ENCODE results near the gene SMPD4. TPM values are rescaled to one million over a fixed set of nuclear protein-coding genes. Genes with fewer than 3 reads are reported as not detected.
A peak's percentile ranks its signal among the peaks of the same experiment; 100 is the strongest.
"Not testable (repeated sequence)": the region's sequence is repeated elsewhere in the genome, so short reads cannot be mapped to it uniquely, and the experiment has no call there.

Gene SMPD4, protein sequence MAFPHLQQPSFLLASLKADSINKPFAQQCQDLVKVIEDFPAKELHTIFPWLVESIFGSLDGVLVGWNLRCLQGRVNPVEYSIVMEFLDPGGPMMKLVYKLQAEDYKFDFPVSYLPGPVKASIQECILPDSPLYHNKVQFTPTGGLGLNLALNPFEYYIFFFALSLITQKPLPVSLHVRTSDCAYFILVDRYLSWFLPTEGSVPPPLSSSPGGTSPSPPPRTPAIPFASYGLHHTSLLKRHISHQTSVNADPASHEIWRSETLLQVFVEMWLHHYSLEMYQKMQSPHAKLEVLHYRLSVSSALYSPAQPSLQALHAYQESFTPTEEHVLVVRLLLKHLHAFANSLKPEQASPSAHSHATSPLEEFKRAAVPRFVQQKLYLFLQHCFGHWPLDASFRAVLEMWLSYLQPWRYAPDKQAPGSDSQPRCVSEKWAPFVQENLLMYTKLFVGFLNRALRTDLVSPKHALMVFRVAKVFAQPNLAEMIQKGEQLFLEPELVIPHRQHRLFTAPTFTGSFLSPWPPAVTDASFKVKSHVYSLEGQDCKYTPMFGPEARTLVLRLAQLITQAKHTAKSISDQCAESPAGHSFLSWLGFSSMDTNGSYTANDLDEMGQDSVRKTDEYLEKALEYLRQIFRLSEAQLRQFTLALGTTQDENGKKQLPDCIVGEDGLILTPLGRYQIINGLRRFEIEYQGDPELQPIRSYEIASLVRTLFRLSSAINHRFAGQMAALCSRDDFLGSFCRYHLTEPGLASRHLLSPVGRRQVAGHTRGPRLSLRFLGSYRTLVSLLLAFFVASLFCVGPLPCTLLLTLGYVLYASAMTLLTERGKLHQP
- 28.8 TPM for polyA plus RNA-seq (2013, experiment 1 of 2)
- 28.3 TPM for polyA plus RNA-seq (2013, experiment 2 of 2)

DNA sequence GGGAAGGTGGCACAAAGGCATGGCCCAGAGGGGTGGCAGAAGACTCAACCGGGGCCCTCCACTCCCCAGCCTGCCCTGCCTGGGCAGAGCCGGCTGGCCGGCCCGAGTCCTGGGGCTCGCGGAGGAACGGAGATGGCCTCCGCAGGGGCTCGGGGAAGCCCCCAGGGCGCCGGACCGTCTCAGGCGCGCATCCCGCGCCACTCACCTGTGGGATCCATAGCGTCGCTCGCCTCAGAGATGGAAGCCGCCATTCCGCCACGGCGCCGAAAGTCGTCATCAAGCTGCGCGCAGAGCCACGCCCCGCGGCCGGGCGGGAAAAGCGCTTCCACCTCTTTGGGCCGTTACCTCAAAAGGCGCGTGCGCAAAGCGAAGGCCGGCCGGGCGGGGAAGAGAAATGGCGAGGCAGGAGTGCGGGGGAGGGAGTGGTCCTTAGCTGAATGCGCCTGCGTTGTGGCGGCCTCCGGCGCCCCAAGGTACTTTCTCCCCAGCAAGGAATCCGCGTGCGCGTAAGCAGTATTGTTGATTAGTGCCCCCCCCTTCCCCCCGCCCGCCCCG lies at the start of gene SMPD4:
Gene SMPD4 (minus strand): TSS at position 278 of the 555 bp plus-strand sequence. CDS start 5,010 bp downstream, outside the sequence.
- peak within 1 kb of the TSS; percentile 74 for H2BK5ac ChIP-seq (ENCODE audit: low read depth, low read length, poor library complexity, severe bottlenecking)
- no peaks in the 10 kb centered on the region for H3K27me3 ChIP-seq (ENCODE audit: control insufficient read depth in 1 of 2, insufficient read depth in 1 of 2, low read length in 2 of 2)
- peak within 1 kb of the TSS; percentile 76 to 99 for H3K18ac ChIP-seq (ENCODE audit: low read depth in 1 of 2, low read length in 2 of 2)
- H3K79me1 ChIP-seq (replicated peaks; ENCODE audit: low read length, poor library complexity, severe bottlenecking): peaks cover 9% of the 10 kb centered on the region
- peak within 1 kb of the TSS; percentile 62 for H2BK120ac ChIP-seq (ENCODE audit: low read depth, low read length)
- peak within 1 kb of the TSS in 1 of 2 experiments; percentile 4 for H3K14ac ChIP-seq (ENCODE audit: low read length in 2 of 2)
- peak within 1 kb of the TSS; percentile 90 for H4K91ac ChIP-seq (ENCODE audit: low read length)
- peak within 1 kb of the TSS; percentile 94 for H3K4me2 ChIP-seq (ENCODE audit: low read length, poor library complexity, severe bottlenecking)
- H4K8ac ChIP-seq (ENCODE audit: low read length): peak within 1 kb of the TSS; percentile 85
- H3K9me3 ChIP-seq (ENCODE audit: control insufficient read depth, low read length): no peaks in the 10 kb centered on the region
- H3K4me3 ChIP-seq (ENCODE audit: insufficient read depth in 1 of 2, low read depth in 1 of 2, low read length in 2 of 2): peak within 1 kb of the TSS; percentile 83 to 94
- peak within 1 kb of the TSS; percentile 94 for H3K9ac ChIP-seq (ENCODE audit: low read length)
- H3K4ac ChIP-seq (ENCODE audit: low read depth in 1 of 2, low read length in 2 of 2): peak within 1 kb of the TSS; percentile 75 to 85
- H3K4me1 ChIP-seq (ENCODE audit: control insufficient read depth, insufficient read depth, low read depth, low read length): peaks cover 32% of the 10 kb centered on the region
- H2BK12ac ChIP-seq (ENCODE audit: low read length in 2 of 2): peak within 1 kb of the TSS in 1 of 2 experiments; percentile 31
- peak; percentile 96 for DNase-seq
- H2AK5ac ChIP-seq (ENCODE audit: low read length, severe bottlenecking): peak within 1 kb of the TSS; percentile 53
- peak within 1 kb of the TSS in 1 of 2 experiments; percentile 90 for H3K23ac ChIP-seq (ENCODE audit: low read length in 2 of 2)
- under 1% methylated on average over 46 of the region's 55 CpGs for WGBS
- peaks cover 0 to 12% of the 10 kb centered on the region in 2 experiments for H3K36me3 ChIP-seq (ENCODE audit: control insufficient read depth in 1 of 2, insufficient read depth in 2 of 2, low read depth in 1 of 2, low read length in 2 of 2)
- peak within 1 kb of the TSS; percentile 87 for H3K27ac ChIP-seq (ENCODE audit: low read length, poor library complexity, severe bottlenecking)
- peak within 1 kb of the TSS; percentile 19 for H2BK15ac ChIP-seq (ENCODE audit: low read depth, poor library complexity, severe bottlenecking)
- peak within 1 kb of the TSS; percentile 81 for H2AFZ ChIP-seq (ENCODE audit: low read depth, low read length)

DNA sequence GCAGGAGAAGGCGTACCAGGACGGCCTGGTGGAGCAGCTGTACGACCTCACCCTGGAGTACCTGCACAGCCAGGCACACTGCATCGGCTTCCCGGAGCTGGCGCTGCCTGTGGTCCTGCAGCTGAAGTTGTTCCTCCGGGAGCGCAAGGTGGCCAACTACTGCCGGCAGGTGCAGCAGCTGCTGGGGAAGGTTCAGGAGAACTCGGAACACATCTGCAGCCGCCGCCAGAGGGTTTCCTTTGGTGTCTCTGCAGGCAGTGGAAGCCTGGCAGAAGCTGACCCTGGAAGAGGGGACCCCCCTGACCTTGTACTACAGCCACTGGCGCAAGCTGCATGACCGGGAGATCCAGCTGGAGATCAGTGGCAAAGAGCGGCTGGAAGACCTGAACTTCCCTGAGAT lies 49.5 kb upstream of the SMPD4 start:
- not testable (repeated sequence) for H3K36me3 ChIP-seq (ENCODE audit: control insufficient read depth in 1 of 2, insufficient read depth in 2 of 2, low read depth in 1 of 2, low read length in 2 of 2); H4K8ac ChIP-seq (ENCODE audit: low read length); H3K9ac ChIP-seq (ENCODE audit: low read length); H2AK5ac ChIP-seq (ENCODE audit: low read length, severe bottlenecking); H3K14ac ChIP-seq (ENCODE audit: low read length in 2 of 2); H3K4me1 ChIP-seq (ENCODE audit: control insufficient read depth, insufficient read depth, low read depth, low read length); H3K4ac ChIP-seq (ENCODE audit: low read depth in 1 of 2, low read length in 2 of 2); H3K9me3 ChIP-seq (ENCODE audit: control insufficient read depth, low read length); H2BK5ac ChIP-seq (ENCODE audit: low read depth, low read length, poor library complexity, severe bottlenecking); H3K23ac ChIP-seq (ENCODE audit: low read length in 2 of 2); DNase-seq; H4K91ac ChIP-seq (ENCODE audit: low read length); H2BK120ac ChIP-seq (ENCODE audit: low read depth, low read length); H2BK15ac ChIP-seq (ENCODE audit: low read depth, poor library complexity, severe bottlenecking); H3K18ac ChIP-seq (ENCODE audit: low read depth in 1 of 2, low read length in 2 of 2); H3K4me2 ChIP-seq (ENCODE audit: low read length, poor library complexity, severe bottlenecking); H3K27me3 ChIP-seq (ENCODE audit: control insufficient read depth in 1 of 2, insufficient read depth in 1 of 2, low read length in 2 of 2); H3K79me1 ChIP-seq (replicated peaks; ENCODE audit: low read length, poor library complexity, severe bottlenecking); H2BK12ac ChIP-seq (ENCODE audit: low read length in 2 of 2); H2AFZ ChIP-seq (ENCODE audit: low read depth, low read length); H3K27ac ChIP-seq (ENCODE audit: low read length, poor library complexity, severe bottlenecking); H3K4me3 ChIP-seq (ENCODE audit: insufficient read depth in 1 of 2, low read depth in 1 of 2, low read length in 2 of 2)
- WGBS: 95% methylated on average over 15 of the region's 15 CpGs

DNA sequence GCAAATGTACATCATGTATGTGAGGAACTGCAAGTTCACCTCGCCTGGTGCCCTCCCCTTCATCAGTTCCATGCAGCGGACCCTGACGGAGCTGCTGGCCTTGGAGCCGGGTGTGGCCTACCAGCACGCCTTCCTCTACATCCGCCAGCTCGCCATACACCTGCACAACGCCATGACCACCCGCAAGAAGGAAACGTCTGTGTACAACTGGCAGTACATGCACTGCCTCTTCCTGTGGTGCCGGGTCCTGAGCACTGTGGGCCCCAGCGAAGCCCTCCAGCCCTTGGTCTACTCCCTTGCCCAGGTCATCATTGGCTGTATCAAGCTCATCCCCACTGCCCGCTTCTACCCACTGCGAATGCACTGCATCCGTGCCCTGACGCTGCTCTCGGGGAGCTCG lies 49.0 kb upstream of the SMPD4 start:
- not testable (repeated sequence) for H2BK12ac ChIP-seq (ENCODE audit: low read length in 2 of 2); H3K79me1 ChIP-seq (replicated peaks; ENCODE audit: low read length, poor library complexity, severe bottlenecking); H3K14ac ChIP-seq (ENCODE audit: low read length in 2 of 2); H4K8ac ChIP-seq (ENCODE audit: low read length); H3K36me3 ChIP-seq (ENCODE audit: control insufficient read depth in 1 of 2, insufficient read depth in 2 of 2, low read depth in 1 of 2, low read length in 2 of 2); H3K27ac ChIP-seq (ENCODE audit: low read length, poor library complexity, severe bottlenecking); H3K9ac ChIP-seq (ENCODE audit: low read length); H2BK15ac ChIP-seq (ENCODE audit: low read depth, poor library complexity, severe bottlenecking); H3K27me3 ChIP-seq (ENCODE audit: control insufficient read depth in 1 of 2, insufficient read depth in 1 of 2, low read length in 2 of 2); DNase-seq; H2BK5ac ChIP-seq (ENCODE audit: low read depth, low read length, poor library complexity, severe bottlenecking); H3K4me3 ChIP-seq (ENCODE audit: insufficient read depth in 1 of 2, low read depth in 1 of 2, low read length in 2 of 2); H3K23ac ChIP-seq (ENCODE audit: low read length in 2 of 2); H2BK120ac ChIP-seq (ENCODE audit: low read depth, low read length); H3K4me1 ChIP-seq (ENCODE audit: control insufficient read depth, insufficient read depth, low read depth, low read length); H2AFZ ChIP-seq (ENCODE audit: low read depth, low read length); H3K4me2 ChIP-seq (ENCODE audit: low read length, poor library complexity, severe bottlenecking); H3K9me3 ChIP-seq (ENCODE audit: control insufficient read depth, low read length); H4K91ac ChIP-seq (ENCODE audit: low read length); H3K4ac ChIP-seq (ENCODE audit: low read depth in 1 of 2, low read length in 2 of 2); H3K18ac ChIP-seq (ENCODE audit: low read depth in 1 of 2, low read length in 2 of 2); H2AK5ac ChIP-seq (ENCODE audit: low read length, severe bottlenecking)
- WGBS: 91% methylated on average over 11 of the region's 18 CpGs

DNA sequence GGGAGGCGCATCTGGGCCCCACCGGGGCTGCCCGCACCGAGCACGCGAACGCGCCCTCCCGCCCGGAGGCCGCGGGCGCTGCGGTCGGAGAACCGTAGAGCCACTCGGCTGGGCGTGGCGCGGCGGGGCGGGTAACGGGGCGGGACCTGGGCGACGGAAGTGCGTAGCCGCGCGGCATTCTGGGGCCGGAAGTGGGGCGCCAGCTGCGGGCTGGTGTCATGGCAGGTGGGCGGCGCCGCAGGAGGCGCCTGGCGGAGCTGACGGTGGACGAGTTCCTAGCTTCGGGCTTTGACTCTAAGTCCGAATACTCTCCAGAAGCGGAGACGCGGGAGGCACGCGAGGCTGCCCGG lies 47.7 kb upstream of the SMPD4 start:
- H3K4ac ChIP-seq (ENCODE audit: low read depth in 1 of 2, low read length in 2 of 2); H2BK120ac ChIP-seq (ENCODE audit: low read depth, low read length); H3K4me1 ChIP-seq (ENCODE audit: control insufficient read depth, insufficient read depth, low read depth, low read length); H2BK15ac ChIP-seq (ENCODE audit: low read depth, poor library complexity, severe bottlenecking); H4K8ac ChIP-seq (ENCODE audit: low read length); H2AFZ ChIP-seq (ENCODE audit: low read depth, low read length); H3K9me3 ChIP-seq (ENCODE audit: control insufficient read depth, low read length); H3K23ac ChIP-seq (ENCODE audit: low read length in 2 of 2); H3K36me3 ChIP-seq (ENCODE audit: control insufficient read depth in 1 of 2, insufficient read depth in 2 of 2, low read depth in 1 of 2, low read length in 2 of 2); H3K27ac ChIP-seq (ENCODE audit: low read length, poor library complexity, severe bottlenecking); H3K4me2 ChIP-seq (ENCODE audit: low read length, poor library complexity, severe bottlenecking); H3K27me3 ChIP-seq (ENCODE audit: control insufficient read depth in 1 of 2, insufficient read depth in 1 of 2, low read length in 2 of 2); DNase-seq; H3K9ac ChIP-seq (ENCODE audit: low read length); H3K14ac ChIP-seq (ENCODE audit: low read length in 2 of 2); H3K18ac ChIP-seq (ENCODE audit: low read depth in 1 of 2, low read length in 2 of 2); H2BK12ac ChIP-seq (ENCODE audit: low read length in 2 of 2); H2AK5ac ChIP-seq (ENCODE audit: low read length, severe bottlenecking); H2BK5ac ChIP-seq (ENCODE audit: low read depth, low read length, poor library complexity, severe bottlenecking); H4K91ac ChIP-seq (ENCODE audit: low read length); H3K79me1 ChIP-seq (replicated peaks; ENCODE audit: low read length, poor library complexity, severe bottlenecking): not testable (repeated sequence)
- WGBS: 96% methylated on average over 46 of the region's 48 CpGs
- H3K4me3 ChIP-seq (ENCODE audit: insufficient read depth in 1 of 2, low read depth in 1 of 2, low read length in 2 of 2): peak overlapping the region in 1 of 2 experiments; percentile 60
